ENCODE results near the gene IFT27.

IFT27 gene

GRCh38 chr22:36775964-36776669, at the start of gene IFT27:
IFT27 (minus strand) TSS chr22:36776119; CDS start chr22:36775707, 412 bp downstream.
- DNase-seq: peak; percentile 88

GRCh38 chr22:36824655-36825054, 48.7 kb upstream of the IFT27 start:
- DNase-seq: no peak

- no peak for DNase-seq
Measured at GRCh38 chr22:36823186-36823839, 47.4 kb upstream of the IFT27 start.

DNA sequence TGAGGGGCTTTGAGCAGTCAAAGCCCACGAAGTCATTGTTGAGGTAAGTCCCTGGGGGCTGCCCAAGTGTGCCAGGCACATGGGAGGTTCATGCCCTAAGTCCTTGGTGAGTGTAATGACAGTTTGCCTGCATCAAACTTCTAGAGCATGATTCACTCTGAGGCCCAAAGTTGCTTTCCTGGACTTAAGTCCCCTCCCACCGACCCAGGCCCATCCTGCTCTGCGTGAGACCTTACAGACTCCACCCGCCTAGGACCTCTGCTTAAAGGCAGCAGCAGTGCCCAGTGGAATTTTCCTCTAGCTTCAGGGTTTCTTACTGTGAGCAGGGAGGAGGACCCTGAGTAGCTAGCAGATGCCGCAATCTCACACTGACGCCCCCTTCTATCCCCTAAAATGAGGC, 46.7 kb upstream of the IFT27 start:
- DNase-seq: no peak

DNA sequence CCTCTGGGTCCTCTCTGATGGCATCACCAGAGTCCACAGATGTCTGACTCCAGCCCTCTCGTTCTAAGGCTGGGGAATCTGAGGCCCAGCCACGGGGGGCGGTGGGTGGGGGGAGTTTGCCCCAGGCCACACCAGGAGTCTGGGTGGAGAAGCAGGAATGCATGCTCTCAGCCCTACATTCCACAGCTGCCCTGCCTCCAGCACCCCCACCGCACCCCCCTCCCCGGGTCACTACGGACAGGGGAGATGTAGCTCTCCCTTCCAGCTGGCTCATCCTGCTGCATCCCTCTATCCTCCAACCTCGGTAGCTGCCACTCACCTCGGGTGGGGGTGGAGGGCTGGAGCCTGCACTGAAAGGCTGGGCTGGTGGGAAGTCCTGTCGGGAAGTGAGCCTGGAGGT, 43.2 kb upstream of the IFT27 start:
- no peak for DNase-seq

- DNase-seq: no peak
Measured at GRCh38 chr22:36818010-36818642, 42.2 kb upstream of the IFT27 start.

DNA sequence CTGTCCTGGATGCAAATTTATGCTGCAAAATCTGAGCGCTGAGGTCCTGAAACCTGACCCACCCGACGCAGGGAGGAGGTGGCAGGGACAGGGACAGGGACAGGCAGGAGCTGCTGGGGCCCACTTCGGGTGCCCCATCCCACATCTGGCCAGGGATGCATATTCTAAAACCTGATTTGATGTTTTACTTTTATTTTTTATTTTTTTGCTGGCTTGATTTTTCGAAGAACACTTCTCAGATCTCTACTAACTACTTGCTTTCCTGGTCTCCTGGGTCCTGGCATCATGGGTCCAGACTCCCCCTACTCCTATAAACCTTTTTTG, 41.6 kb upstream of the IFT27 start:
- no peak for DNase-seq

DNA sequence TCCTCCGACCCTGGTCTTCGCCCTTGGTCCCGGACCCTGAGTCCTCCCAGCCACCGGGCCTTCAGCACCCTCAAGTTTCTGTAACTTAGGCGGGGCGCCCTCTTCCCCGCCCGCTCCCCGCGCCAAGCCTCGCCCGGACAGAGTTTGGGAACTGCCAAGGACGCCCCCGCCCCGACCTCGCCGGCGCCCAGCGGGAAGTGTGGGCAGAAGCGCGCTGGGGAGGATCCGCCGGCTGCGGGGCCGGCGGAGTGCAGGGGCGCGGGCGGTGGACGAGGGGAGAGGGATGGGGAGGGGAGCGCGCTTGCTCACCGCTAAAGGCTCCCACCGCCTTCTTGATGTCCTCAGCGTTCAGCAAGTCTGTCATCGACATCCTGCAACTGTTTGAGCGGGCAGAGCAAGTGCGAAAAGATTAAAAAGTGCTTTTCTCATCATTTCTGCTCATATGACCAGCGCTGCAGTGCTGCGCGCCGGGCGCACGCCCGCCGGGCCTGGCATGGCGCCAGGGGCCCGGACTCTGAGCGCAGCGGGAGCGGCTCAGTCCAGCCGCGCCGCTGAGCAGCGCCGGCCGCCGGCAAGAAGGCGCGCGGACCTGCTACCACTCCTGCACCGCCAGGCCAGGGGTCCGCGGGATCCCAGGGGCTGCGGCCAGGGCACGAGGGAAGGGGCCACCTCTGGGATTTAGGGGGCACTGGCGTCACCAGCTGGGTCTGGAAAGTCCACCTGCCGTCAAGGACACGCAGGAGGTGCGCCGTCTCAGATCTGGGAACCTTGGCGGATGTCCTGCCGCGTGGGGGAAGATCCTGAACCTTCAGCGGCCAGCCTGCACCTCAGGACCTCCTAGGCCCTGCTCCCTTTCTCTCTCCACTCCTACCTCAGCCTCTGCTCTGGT, 41.0 kb upstream of the IFT27 start, which contains the start of gene PVALB:
Gene PVALB (minus strand): TSS at position 400 of the 889 bp plus-strand sequence. CDS start 30 bp downstream, at position 370.
- no peak for DNase-seq

- no peak for DNase-seq
Measured at GRCh38 chr22:36816339-36816635, 40.4 kb upstream of the IFT27 start.

- DNase-seq: no peak
Measured at GRCh38 chr22:36815558-36816338, 39.8 kb upstream of the IFT27 start.

GRCh38 chr22:36814801-36815200, 38.9 kb upstream of the IFT27 start:
- DNase-seq: no peak

- no peak for DNase-seq
Measured at GRCh38 chr22:36811094-36811800, 35.3 kb upstream of the IFT27 start.

- no peak for DNase-seq
Measured at GRCh38 chr22:36809351-36809750, 33.4 kb upstream of the IFT27 start.

DNA sequence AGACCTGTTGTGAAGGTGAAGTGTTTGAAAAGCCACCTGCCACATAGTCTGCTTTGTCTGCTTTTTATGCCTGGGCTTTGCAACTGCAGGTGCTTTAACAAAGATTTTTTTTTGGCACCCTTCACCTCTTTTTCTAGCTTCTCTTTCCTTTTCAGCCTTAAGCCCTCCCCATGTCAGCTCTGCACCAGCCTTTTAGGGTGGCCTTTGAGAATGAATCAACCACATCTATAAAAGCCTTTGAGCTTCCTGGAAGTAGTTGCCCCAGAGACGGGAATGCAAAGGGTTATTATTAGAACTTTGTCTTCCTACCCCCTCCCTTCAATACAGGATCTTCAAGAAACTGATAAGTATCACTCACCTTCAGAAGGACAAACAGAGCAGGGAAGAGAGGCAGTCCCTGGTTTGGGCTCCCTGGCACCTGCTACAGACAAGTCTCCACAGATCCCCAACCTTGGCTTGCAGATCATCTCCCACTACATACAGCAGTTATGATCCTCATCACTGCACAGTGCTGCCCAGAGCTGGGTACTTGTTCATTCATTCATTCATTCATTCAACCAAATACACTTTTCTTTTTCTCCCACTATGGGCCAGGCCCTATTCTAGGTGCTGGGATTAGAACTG, 32.9 kb upstream of the IFT27 start:
- DNase-seq: no peak

- DNase-seq: no peak
Measured at GRCh38 chr22:36807627-36808026, 31.7 kb upstream of the IFT27 start.

DNA sequence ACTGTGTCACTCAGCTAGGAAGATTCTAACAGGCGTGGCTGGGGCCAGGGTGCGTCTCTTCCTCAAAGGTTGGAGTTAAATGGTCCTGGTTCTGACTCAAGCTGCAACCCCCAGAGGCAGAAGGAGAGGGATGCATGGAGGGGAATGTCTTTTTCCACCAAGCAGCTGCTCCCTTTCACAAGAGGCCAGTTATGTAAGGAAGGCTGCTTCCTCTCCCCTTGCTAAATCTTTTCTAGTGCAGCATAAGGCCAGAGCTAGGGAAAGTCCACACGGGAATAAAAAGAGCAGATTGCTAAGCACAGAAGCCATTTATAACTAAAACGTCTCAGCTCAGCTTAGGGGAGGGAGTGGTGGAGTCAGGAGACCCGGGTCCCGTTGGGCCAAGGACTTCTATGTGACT, 30.9 kb upstream of the IFT27 start:
- DNase-seq: no peak

DNA sequence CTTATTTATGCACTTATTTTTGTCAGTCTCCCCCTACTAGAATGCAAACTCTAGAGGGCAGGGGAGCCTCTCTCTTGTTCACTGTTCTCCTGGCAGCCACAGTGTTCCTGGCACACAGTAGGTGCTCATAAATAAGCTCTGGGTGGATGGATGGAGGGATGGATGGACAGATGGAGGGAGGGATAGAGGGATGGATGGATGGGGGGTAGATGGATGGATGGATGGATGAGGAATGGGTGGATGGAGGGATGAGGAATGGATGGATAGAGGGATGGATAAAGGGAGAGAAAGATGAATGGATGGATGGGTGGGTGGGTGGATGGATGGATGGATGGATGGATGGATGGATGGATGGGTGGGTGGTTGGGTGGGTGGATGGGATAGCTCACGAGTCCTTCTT, 27.4 kb upstream of the IFT27 start:
- no peak for DNase-seq

GRCh38 chr22:36798674-36799066, 22.8 kb upstream of the IFT27 start:
- DNase-seq: no peak

GRCh38 chr22:36797911-36798673, 22.2 kb upstream of the IFT27 start:
- no peak for DNase-seq

DNA sequence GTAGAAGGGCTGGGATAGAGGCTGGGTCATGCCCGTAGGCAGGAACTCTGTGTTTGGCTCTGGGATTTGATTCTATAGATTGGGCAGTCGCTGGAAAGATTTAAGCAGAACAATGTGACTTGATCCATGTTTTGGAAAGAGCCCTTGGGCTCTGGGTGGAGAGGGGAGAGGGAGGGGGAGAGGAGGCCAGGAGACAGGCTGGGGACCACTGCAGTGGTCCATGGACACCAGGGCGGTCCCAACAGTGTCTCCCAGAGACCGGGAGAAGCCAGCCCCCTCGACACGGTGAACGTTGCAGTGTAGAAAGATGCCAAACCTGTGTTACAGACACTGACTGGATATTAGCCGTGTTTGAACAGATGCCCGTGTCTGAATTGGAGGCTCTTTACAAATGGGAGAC, 21.5 kb upstream of the IFT27 start:
- DNase-seq: no peak
